ENCODE data around the gene TCF4.

Gene TCF4

DNA sequence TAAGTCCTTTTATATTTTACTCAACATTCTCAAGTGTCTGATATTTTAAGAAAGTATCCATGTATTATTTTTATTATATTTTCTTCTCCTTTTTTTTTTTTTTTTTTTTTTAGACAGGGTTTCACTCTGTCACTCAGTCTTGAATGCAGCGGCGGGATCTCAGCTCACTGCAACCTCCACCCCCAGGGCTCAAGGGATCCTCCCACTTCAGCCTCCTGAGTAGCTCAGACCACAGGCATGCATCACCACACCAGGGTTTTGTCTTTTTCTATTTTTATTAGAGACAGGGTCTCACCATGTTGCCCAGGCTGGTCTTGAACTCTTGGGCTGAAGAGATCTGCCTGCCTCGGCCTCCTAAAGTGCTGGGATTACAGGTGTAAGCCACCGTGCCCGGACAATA lies 212.1 kb downstream of the TCF4 start:
- intact Hi-C loops (cut with DNase I) = no loop called here
- no peak for DNase-seq

DNA sequence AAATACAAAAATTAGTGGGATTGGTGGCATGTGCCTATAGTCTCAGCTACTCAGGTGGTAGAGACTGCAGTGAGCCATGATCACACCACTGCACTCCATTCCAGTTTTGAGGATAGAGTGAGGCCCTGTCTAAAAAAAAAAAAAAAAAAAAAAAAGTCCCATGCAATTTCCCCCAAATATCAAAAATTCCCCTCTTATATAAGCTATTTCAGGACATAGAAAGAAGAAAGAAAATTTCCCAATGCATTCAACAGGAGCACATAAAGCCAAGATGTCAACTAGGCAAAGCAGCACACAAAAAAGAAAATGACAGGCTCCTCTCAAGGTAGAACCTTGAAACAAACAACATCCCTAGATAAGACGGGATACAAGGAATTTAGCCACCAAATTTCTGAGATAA lies 213.3 kb downstream of the TCF4 start:
- intact Hi-C loops (cut with DNase I) = no loop called here
- no peak for DNase-seq

DNA sequence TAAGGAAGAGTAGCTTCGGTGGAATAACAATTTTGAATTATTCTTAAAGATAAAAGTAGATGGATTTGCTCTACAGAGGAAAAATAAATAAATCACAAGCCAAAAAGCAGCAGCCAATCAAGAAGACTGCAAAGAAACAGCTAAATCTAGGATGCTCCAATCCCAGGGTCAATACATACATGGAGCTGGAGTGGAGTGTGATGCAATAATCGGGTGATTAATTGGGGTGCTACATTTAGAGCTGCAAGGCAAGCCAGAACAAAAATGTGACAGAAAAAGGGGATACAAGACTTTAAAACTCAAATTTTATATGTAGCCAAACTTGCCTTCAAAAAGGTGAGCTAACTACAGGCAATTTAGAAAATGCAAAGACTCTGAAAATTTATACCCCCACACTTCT lies 215.8 kb downstream of the TCF4 start:
- intact Hi-C loops (cut with DNase I) = no loop called here
- DNase-seq = no peak

DNA sequence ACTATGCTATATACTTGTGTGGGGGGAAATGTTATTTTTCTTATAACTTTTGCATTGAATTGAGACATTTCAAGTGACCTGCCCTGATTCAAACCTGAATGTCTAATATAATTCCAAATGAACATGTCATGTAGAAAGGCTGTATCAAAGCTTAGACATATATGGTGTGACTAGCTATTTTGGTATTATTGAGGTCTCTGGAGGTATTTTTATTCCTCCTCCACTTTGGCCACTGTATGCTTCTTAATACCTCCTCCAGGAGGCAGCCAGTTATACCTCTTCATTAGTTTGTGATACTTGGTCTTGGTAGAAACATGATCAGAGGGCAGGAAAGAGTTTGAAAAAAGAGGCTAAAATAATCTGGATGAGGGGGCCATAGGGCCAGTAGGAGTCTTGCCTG lies 217.1 kb downstream of the TCF4 start:
- intact Hi-C loops (cut with DNase I) = no loop called here
- no peak for DNase-seq

DNA sequence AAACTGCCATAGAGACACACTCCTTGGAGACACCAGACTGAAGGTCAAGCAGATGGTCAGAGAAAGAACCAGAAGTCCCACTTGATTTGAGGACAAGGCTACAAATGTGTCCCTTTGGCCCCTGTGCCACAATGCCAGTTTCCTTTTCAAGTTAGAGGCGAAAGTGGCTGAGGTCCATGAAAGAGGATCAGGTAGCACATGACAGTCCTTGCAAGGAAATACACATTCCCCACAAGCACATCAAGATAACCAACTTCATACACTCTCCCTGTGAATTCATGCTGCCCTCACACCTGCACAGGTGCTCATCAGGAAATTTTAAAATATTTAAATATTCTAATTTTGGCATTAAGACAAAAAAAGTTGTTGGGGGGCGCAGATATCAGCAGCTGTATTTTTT lies 218.6 kb downstream of the TCF4 start:
- intact Hi-C loops (cut with DNase I) = no loop called here
- DNase-seq = no peak

DNA sequence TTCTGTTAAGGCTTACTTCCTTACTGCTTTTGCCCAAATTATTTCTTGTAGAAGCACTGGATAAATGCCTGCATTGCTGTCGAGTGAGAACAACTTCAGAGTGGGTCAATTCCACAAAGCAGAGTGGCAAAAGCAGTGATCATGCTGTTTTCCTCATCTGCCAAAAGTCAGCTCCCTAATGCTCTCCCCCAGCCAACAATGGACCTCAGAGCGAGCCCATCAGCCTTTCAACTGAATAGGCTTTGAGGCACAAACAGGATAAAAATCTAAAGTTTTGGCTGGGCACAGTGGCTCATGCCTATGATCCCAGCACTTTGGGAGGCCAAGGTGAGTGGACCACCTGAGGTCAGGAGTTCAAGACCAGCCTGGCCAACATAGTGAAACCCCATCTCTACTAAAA lies 222.7 kb downstream of the TCF4 start:
- peak in 1 of 10 donors; percentile 61 for DNase-seq
- intact Hi-C loops (cut with DNase I) = no loop called here

DNA sequence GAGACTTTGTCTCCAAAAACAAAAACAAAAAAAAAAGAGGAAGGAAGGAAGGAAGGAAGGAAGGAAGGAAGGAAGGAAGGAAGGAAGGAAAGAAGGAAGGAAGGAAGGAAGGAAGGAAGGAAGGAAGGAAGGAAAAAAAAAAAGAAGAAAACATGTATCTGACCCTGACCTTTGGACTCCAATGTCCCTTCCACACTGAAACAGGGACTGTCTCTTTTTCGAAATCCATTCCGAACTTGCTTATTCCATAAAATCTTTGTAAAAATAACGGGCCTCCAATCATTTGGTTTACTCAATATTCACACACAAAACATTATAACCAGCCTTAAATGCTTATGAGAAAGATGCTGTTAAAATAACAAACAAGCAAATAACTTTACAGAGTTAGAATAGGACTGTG lies 225.7 kb downstream of the TCF4 start:
- DNase-seq = no peak
- intact Hi-C loops (cut with DNase I) = no loop called here

DNA sequence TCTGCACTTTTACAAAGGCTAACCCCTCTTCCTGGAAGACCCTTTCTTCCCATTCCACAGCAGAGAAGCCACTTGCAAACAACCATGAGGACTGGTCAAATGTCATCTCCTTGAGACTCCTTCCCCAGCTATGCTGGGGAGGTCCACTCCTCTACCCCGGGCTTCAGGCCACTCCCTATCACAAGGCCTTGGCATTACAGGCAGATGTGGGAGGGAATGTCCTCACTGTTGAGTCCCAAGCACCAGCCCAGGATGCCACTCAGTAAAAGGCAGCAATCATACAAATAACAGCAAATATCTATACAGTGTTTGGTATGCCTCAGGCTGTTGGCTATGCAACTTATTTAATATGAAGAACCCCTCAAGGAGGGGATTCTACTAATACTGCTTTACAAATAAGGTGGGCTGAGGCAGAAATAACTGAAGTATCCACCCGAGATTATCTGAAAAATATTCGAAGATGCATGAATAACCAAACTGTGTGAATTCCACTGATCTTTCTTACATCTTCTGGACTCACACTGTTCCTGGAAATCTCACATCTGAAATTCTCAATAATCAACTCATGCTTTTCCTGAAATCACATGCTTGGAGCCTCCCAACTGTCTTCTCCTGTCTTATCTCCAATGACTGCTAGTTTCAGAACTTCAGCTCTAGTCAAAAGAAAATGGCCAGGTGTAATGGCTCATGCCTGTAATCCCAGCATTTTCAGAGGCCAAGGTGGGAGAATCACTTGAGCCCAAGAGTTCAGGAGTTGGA lies 226.3 kb downstream of the TCF4 start:
- intact Hi-C loops (cut with DNase I) = no loop called here
- DNase-seq = peak in 1 of 10 donors; percentile 41

DNA sequence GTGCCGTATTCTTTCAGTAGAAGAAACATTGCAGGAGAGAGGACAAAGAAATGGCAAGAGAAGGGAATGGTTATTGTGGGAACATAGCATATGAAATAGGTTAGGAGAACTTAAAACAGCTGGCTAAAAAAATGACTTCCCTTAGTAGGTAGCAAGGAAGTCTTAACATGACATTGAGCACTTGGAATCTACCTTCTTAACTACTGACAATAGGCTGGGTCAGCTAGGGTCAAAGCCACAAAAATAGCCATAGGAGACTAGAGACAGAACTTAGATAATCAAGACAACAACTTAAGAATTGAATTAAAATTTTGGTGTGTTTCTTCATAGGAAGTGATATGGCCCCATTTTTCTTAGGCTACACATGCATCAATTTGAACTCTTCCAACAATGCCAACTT lies 227.9 kb downstream of the TCF4 start:
- intact Hi-C loops (cut with DNase I) = no loop called here
- no peak for DNase-seq

- no peak for DNase-seq
- intact Hi-C loops (cut with DNase I) = no loop called here
Measured at GRCh38 chr18:55356815-55357214, 231.2 kb downstream of the TCF4 start.

GRCh38 chr18:55355223-55355622 lies 232.8 kb downstream of the TCF4 start:
- intact Hi-C loops (cut with DNase I) = no loop called here
- no peak for DNase-seq

DNA sequence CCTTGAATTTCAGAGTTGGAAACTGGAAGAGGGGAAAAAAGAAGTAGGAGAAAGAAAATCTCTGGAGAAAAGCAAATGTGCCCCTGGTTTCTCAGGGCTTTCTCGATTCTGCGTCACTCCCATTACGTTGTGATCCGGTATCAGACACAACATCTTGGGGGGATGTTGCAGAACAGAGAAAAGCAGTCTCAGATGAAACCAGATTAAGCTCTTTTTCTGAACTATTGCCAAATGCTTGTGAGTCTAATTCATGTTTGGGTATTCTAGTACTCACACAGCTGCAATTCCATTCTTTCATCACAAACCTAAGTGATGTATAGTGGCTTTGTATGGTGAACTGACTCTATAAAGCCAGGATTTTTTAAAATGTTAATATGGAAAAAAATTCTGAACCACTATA lies 233.2 kb downstream of the TCF4 start:
- DNase-seq = no peak
- intact Hi-C loops (cut with DNase I) = loop anchor here (5.0 kb wide), 1 partner anchor 33 kb away; no protein-coding TSS in a partner anchor

- peak in 1 of 10 donors; percentile 67 for DNase-seq
- intact Hi-C loops (cut with DNase I) = loop anchor here (5.0 kb wide), 1 partner anchor 33 kb away; no protein-coding TSS in a partner anchor
Measured at GRCh38 chr18:55353806-55354205, 234.2 kb downstream of the TCF4 start.

DNA sequence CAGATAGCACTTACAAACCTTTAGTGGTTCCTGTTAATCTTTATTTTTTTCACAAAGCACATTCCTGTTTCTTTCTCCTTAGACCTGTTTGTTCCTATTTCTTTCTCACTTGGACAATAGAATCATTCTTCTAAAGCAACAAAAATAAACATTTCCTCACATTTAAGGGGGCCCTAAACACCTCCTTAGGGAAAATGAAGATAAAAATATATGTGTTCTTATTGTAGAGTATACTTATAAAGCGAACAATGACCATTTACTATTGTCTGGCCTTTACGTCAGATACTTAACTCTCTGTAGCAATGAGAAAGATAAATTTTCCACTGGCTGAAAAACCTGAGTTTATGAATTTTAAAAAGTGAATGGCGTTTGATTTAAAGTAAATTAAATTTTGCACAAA lies 234.6 kb downstream of the TCF4 start:
- intact Hi-C loops (cut with DNase I) = loop anchor here (5.0 kb wide), 1 partner anchor 34 kb away; no protein-coding TSS in a partner anchor
- DNase-seq = no peak

- DNase-seq = no peak
- intact Hi-C loops (cut with DNase I) = loop anchor here (5.0 kb wide), 1 partner anchor 35 kb away; no protein-coding TSS in a partner anchor
Measured at GRCh38 chr18:55351980-55352714, 235.8 kb downstream of the TCF4 start.

- DNase-seq = no peak
- intact Hi-C loops (cut with DNase I) = loop anchor here (5.0 kb wide), 1 partner anchor 36 kb away; no protein-coding TSS in a partner anchor
Measured at GRCh38 chr18:55351241-55351691, 236.7 kb downstream of the TCF4 start.

GRCh38 chr18:55349685-55350084 lies 238.3 kb downstream of the TCF4 start:
- intact Hi-C loops (cut with DNase I) = loop anchor here (5.0 to 10.0 kb wide), 3 partner anchors 38 to 1225 kb away; partner anchors contain the start of gene TCF4
- no peak for DNase-seq

DNA sequence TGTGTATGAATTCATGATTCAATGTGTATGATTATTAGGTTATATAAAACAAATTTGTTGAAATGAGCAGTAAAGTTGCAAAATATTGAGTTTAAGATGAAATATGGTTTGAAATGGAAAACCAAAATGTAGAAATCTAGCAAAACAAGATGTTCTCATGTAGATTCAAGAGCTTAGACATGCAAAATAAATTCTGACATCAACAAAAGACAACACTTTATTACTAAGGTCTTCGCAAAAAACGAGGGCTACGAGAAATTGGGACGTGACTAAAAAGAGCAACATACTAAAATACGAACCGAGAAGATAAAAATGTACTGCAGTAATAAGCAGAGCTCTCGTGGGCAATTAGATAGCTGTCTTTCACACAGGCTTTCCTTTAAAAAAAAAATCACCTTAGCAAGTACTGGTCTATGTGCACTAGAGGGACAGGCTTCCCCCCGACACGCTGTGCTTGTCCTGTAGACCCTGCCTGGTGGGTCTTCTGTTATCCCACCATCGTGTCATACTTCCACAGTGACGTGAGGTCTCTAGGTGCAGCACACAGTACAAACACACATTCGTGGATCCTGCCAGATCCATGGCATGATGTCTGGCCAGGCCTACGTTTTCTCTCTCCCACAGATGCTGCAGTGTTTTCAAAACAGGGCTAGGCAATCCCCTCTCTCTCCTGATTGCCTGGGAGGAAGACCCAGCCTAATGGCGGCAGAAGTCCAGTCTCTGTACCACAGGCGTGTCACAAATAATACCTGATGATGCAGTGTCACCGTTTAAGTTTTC lies 240.8 kb downstream of the TCF4 start:
- peak in 4 of 10 donors; percentile 28 to 85 (median 71) for DNase-seq
- intact Hi-C loops (cut with DNase I) = loop anchor here (5.0 to 10.0 kb wide), 2 partner anchors 240 to 1228 kb away; partner anchors contain the start of gene TCF4

- intact Hi-C loops (cut with DNase I) = loop anchor here (5.0 to 10.0 kb wide), 2 partner anchors 241 to 1228 kb away; partner anchors contain the start of gene TCF4
Measured at GRCh38 chr18:55346387-55346786, 241.6 kb downstream of the TCF4 start.

More at GRCh38 chr18:55346387-55346786, 241.6 kb downstream of the TCF4 start:
- no peak for DNase-seq
